NCI-H146 treated with DMSO at 0.1 percent for 48 hours (cell line): ENCODE measurements around the gene ARL15.

ENCODE experiments used
- DNase-seq: peaks from one replicate; lab custom pipeline; 2025; ENCODE audit not compliant: unreplicated experiment; lab: John Stamatoyannopoulos, UW

Gene ARL15

DNA sequence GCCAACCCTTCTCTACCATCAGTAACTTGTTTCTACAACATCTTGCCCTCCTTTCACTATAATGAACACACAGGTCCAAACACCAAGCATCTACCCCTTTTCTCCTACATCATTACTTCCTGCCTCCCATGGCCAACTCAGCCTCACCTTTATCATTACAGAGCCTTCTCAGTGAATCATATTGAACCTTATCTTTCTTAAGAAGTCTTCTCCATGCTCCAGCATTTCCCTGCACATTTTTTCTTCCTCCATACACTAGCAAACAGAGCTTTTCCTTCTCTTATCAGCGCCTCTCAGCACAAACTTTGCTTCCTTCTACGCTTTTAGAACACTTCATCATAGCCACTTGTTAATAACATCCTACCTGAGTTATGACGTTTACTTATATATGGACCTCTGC is 148.2 kb downstream of the ARL15 start:
- no peak for DNase-seq

DNA sequence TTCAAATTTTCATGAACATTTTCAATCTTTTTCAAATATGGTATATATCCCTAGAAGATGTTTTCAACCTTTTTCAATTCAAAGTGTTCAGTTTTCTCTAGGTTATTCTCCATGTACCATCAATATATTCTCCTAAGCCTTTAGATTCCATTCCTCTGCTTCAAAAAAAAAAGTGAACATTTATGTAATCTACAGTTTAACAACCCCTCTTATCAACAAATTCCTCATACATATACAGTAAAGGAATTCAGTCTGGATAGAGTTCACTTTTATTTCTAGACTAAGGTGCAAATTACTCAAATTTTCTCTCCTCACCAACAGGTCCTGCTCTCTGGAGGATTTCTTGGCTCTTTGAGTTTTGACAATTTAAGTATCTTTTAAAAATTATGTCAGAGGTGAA is 150.0 kb downstream of the ARL15 start:
- no peak for DNase-seq

- no peak for DNase-seq
Observed at GRCh38 chr5:54159893-54160195, 150.5 kb downstream of the ARL15 start.

GRCh38 chr5:54159153-54159892 is 151.1 kb downstream of the ARL15 start:
- DNase-seq = no peak

DNA sequence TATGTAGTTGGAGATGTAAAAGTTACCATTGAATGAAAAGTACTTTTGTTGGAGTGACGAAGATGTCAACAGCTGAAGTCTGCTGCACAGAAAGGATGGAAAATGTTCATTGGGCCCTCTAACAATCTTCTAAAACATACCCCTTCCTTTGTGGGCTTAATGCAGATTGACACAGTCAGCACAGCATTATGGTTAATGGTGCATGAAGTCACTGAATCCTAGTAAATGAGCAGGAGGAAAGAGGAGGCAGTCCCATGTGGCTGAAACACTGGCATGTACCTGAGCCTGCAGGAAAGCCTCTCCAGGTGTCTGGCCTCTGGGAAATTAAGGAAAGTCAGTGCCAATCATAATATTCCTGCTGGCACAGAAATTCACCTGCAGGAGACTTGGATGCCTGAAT is 153.8 kb downstream of the ARL15 start:
- peak; percentile 33 for DNase-seq

- DNase-seq = no peak
Observed at GRCh38 chr5:54150841-54151240, 159.5 kb downstream of the ARL15 start.

- no peak for DNase-seq
Observed at GRCh38 chr5:54148858-54149257, 161.5 kb downstream of the ARL15 start.

- DNase-seq = peak; percentile 40
Observed at GRCh38 chr5:54148067-54148845, 162.1 kb downstream of the ARL15 start.

GRCh38 chr5:54146916-54147315 is 163.5 kb downstream of the ARL15 start:
- no peak for DNase-seq

DNA sequence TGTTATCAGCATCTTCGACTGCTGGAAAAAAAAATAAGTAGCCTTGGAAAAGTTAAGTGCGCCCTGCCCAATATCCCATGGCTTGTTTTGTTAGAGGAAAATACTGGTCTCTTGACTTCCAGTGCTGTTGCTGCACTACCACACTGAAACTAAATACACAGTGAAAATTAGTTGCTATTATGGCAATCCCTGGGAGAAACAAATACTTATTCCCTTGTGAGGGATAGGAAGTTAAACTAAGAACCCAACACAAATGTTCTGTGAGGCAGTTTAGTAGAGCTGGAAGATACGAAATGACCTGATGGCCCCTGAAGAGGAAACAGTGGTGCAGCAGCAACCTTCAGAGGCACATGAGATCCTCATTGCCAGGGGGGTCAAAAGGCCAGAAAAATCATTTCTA is 164.0 kb downstream of the ARL15 start:
- no peak for DNase-seq

DNA sequence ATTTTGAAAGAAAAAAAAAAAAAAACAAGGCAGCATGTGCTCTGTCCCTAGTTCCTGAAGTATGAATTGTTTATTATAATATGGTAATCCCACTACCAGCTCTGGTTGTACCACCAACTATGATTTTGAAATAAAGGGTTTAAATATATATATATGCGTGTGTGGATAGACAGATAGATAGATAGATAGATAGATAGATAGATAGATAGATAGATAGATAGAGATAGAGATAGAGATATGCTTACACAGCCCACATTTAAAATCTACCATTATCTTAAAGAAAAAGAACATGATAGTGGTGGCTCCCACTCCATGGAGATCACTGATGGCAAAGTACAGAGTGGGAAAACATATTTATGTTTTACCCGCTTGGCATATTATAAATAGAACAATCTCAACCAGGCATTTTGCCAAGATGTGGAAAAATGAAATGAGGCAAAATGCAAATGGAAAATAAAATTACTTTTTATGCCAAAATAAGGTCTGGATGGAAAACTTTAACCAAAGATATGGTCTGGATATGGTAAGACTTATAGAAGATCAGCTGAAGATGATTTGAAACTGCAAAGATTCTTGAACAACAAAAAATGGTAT is 170.0 kb downstream of the ARL15 start:
- no peak for DNase-seq

DNA sequence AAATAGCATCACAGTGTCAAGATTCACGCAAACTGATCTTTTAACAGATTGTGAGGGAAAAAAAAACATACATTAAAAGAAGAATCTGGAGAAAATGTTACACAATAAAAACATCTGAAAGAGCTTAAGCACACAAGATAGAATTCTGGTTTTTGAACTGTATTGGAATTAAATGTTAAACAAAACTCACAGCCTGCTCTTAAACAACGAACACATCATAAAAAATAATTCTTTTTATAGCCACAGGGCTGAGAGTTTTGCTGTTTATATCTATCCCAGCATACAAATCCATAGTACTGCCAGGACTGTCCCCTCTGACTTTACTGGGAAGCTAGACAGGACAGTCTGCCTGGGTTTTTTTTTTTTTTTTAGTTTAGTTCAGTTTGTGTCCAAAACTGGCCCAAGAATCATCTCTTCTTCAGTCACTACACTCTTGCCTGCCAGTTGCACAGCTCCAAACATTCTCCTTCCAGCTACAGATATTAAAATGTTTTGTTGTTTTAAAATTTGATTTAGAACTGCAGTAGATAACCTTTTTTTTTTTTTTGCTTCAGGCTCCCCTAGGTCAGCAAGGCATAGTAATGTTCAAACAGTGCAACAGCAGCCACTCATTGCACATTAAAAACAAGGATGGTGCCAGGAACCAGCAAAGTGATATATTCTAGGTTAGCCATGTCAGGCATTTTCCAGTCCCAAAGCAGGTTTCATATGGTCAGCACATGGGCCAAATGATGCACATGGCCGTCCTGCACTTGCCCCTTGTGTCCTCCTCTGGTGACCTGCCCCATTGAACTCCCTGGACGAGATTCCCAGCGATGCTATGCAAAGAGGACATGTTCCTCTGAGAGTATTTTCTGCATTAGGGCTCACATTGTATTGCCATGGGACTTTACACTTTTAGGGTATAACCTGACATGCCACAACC is 173.6 kb downstream of the ARL15 start:
- no peak for DNase-seq

- no peak for DNase-seq
Observed at GRCh38 chr5:54135042-54135441, 175.3 kb downstream of the ARL15 start.

DNA sequence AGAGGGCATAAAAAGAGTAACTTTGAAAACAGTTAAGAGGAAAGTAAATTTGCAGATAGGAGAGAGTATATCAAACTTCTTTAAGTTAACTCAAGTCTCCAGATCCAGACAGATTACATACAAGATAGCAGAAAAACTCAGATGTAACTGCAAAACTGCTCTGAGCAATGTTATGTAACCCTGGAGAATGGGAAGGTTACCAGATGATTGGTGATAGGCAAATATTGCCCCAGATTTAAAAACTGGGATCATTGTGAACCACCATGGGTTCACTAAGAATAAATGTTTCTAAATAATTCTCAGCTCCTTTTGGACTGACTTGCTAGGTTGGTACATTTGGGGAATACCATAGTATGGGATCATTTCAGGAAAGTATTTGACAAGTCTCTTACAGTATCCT is 176.5 kb downstream of the ARL15 start:
- DNase-seq = no peak

DNA sequence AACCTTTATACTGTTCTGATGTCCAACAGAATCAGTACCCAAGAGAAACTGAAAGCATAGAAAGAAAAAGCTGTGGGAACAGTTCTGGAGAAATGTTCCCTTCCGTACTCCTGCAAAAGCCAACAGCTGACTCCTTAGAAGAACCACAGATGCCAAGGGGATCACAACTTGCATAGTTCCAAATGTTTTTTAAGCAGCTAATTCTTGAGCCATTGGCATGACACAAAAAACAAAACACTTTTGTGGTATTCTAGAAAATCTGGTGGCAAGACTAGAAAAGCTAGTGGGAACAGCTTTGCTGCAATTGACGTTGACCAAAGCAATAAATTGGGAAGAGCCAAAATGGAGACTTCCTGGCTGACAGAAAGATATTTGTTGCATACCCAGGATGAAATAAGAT is 189.9 kb downstream of the ARL15 start:
- no peak for DNase-seq

- DNase-seq = no peak
Observed at GRCh38 chr5:54117957-54118356, 192.4 kb downstream of the ARL15 start.

DNA sequence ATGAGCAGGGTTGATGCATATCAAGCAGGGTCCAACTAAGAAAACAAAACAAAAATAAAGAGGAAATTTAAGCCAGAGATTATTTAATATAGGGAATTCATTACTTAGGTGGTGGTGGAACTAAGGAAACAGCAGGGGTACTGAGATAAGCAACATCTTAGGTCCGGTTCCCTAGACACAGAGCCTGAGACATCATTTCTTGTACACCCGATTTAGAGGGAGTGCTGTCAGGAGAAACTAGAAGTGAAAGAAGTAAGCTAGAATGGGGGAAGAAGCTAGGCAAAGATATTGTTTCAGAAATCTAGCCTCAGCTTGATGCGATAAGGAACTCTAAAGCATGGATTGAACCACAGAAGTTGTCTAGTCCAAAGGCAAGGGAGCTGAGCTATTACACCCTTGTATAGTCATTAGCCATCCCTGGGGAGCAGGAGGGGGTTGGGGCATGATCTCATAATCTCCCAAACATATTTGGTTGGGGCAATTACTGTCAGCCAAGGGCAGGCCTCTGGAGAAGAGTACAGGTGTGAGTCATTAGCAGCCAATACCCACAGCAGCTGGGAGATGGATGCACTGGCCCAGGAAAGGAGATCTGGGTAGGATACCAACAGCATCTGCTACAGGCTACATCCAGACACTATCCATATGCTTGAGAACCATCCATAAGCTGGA is 194.5 kb downstream of the ARL15 start:
- DNase-seq = peak; percentile 84

DNA sequence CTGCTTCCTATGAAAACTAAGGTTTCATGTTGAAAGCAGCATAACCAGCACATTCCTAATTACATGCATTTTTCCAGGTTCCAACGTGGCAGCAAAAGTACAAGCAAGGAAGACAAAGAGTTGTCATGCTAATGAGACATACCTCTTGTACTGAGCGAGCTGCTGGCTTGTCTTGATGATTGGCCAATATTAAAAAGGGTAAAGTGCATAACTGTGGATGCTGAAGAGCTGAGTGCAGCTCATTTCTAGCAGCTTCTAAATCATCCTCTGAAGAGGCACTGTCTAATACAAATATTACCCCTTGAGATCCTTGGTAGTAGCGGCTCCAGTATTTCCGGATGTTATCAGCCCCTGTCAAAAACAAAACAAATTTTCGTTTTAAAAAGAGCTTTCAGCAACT is 197.3 kb downstream of the ARL15 start:
- DNase-seq = no peak

GRCh38 chr5:54109626-54110330 is 200.6 kb downstream of the ARL15 start:
- DNase-seq = peak; percentile 6

DNA sequence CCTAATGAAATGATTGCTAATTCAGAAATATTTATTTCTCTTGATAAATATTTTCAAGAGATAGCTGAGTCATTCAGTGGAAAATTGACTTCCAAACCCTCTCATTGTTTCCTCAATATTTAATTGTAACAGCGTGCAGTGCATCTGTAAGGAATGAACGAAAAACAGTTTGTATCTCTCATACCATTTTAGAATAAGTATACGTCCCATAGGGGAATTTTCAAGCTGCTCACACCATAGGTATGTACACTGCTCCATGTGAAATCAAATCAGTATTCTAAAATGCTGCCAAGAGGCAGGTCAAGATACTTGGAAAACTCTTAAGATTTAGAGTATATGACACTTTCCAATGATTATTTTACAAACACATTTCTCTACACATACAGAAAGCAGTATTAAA is 202.2 kb downstream of the ARL15 start:
- DNase-seq = no peak
